ENCODE results near the gene RCC1. TPM values are rescaled to one million over a fixed set of nuclear protein-coding genes. Genes with fewer than 3 reads are reported as not detected.
"Not testable (repeated sequence)": the region's sequence is repeated elsewhere in the genome, so short reads cannot be mapped to it uniquely, and the experiment has no call there.

Gene RCC1
- total RNA-seq, 2 donors from 2014 or later, result 90.1 to 98.2 TPM

GRCh38 chr1:28507646-28508434 is 2.0 kb downstream of the RCC1 start:
- Mint-ChIP-seq H3K36me3 (peaks cover 56 to 74% of the 10 kb centered on the region in 2 donors), H3K9me3 (no peaks in the 10 kb centered on the region), H3K27ac (peak overlapping the region; percentile 99 to 100)
- DNase-seq (ENCODE audit: low spot score in 2 of 2) (no peak), ATAC-seq (no peak)

GRCh38 chr1:28508435-28508754 is 2.6 kb downstream of the RCC1 start:
- DNase-seq (ENCODE audit: low spot score in 2 of 2) (no peak), ATAC-seq (no peak)
- H3K9me3 Mint-ChIP-seq, result no peaks in the 10 kb centered on the region
- peaks cover 56 to 75% of the 10 kb centered on the region in 2 donors for H3K36me3 Mint-ChIP-seq
- peak overlapping the region; percentile 99 to 100 for H3K27ac Mint-ChIP-seq

GRCh38 chr1:28509705-28510272 is 3.9 kb downstream of the RCC1 start:
- no peaks in the 10 kb centered on the region for H3K9me3 Mint-ChIP-seq
- H3K27ac Mint-ChIP-seq, result peak overlapping the region; percentile 99 to 100
- H3K36me3 Mint-ChIP-seq, result peaks cover 56 to 75% of the 10 kb centered on the region in 2 donors
- DNase-seq (ENCODE audit: low spot score in 2 of 2) (peak in 1 of 2 donors; percentile 37), ATAC-seq (no peak)

GRCh38 chr1:28510273-28510969 is 4.6 kb downstream of the RCC1 start:
- no peaks in the 10 kb centered on the region for H3K9me3 Mint-ChIP-seq
- peak overlapping the region; percentile 99 to 100 for H3K27ac Mint-ChIP-seq
- peaks cover 54 to 69% of the 10 kb centered on the region in 2 donors for H3K36me3 Mint-ChIP-seq
- ATAC-seq (peak in 1 of 2 donors; percentile 1), DNase-seq (ENCODE audit: low spot score in 2 of 2) (peak in 1 of 2 donors; percentile 37)

GRCh38 chr1:28510970-28511440 is 5.2 kb downstream of the RCC1 start:
- peak overlapping the region; percentile 59 to 100 for H3K27ac Mint-ChIP-seq
- H3K9me3 Mint-ChIP-seq, result no peaks in the 10 kb centered on the region
- DNase-seq (ENCODE audit: low spot score in 2 of 2), result peak in 1 of 2 donors; percentile 36
- H3K36me3 Mint-ChIP-seq, result peaks cover 48 to 63% of the 10 kb centered on the region in 2 donors
- peak in 1 of 2 donors; percentile 1 for ATAC-seq

GRCh38 chr1:28512058-28512611 is 6.3 kb downstream of the RCC1 start:
- H3K36me3 Mint-ChIP-seq, result peaks cover 37 to 52% of the 10 kb centered on the region in 2 donors
- H3K27ac Mint-ChIP-seq, result peak overlapping the region; percentile 59 to 100
- H3K9me3 Mint-ChIP-seq, result no peaks in the 10 kb centered on the region
- ATAC-seq (no peak), DNase-seq (ENCODE audit: low spot score in 2 of 2) (no peak)

- not testable (repeated sequence) for DNase-seq (ENCODE audit: low spot score in 2 of 2); H3K9me3 Mint-ChIP-seq; ATAC-seq
- Mint-ChIP-seq H3K36me3 (peaks cover 18 to 29% of the 10 kb centered on the region in 2 donors), H3K27ac (peak overlapping the region; percentile 59 to 100)
Observed at GRCh38 chr1:28514445-28514933, 8.6 kb downstream of the RCC1 start.

- ATAC-seq (no peak), DNase-seq (ENCODE audit: low spot score in 2 of 2) (no peak)
- H3K27ac Mint-ChIP-seq, result peak overlapping the region in 1 of 2 donors; percentile 78
- H3K36me3 Mint-ChIP-seq, result peaks cover 5 to 16% of the 10 kb centered on the region in 2 donors
- no peaks in the 10 kb centered on the region for H3K9me3 Mint-ChIP-seq
Observed at GRCh38 chr1:28516518-28516956, 10.7 kb downstream of the RCC1 start.

GRCh38 chr1:28517649-28517999 is 11.8 kb downstream of the RCC1 start:
- ATAC-seq, result peak; percentile 8 to 11
- Mint-ChIP-seq H3K27ac (peak overlapping the region; percentile 44 to 78), H3K9me3 (no peaks in the 10 kb centered on the region), H3K36me3 (peaks cover 5 to 16% of the 10 kb centered on the region in 2 donors)
- no peak for DNase-seq (ENCODE audit: low spot score in 2 of 2)

GRCh38 chr1:28518000-28518744 is 12.3 kb downstream of the RCC1 start:
- peaks cover 5 to 14% of the 10 kb centered on the region in 2 donors for H3K36me3 Mint-ChIP-seq
- ATAC-seq (peak; percentile 66 to 67), DNase-seq (ENCODE audit: low spot score in 2 of 2) (peak; percentile 92 to 97)
- H3K9me3 Mint-ChIP-seq, result no peaks in the 10 kb centered on the region
- peak overlapping the region; percentile 78 to 95 for H3K27ac Mint-ChIP-seq

- DNase-seq (ENCODE audit: low spot score in 2 of 2) (peak; percentile 57 to 78), ATAC-seq (peak; percentile 54 to 78)
- no peaks in the 10 kb centered on the region for H3K9me3 Mint-ChIP-seq
- peaks cover 5 to 19% of the 10 kb centered on the region in 2 donors for H3K36me3 Mint-ChIP-seq
- H3K27ac Mint-ChIP-seq, result peak overlapping the region; percentile 78 to 95
Observed at GRCh38 chr1:28518745-28519341, 13.0 kb downstream of the RCC1 start.

GRCh38 chr1:28519946-28520725 is 14.3 kb downstream of the RCC1 start:
- ATAC-seq (no peak), DNase-seq (ENCODE audit: low spot score in 2 of 2) (no peak)
- Mint-ChIP-seq H3K36me3 (peaks cover 9 to 25% of the 10 kb centered on the region in 2 donors), H3K9me3 (no peaks in the 10 kb centered on the region), H3K27ac (peak overlapping the region in 1 of 2 donors; percentile 65)

GRCh38 chr1:28520796-28521195 is 15.0 kb downstream of the RCC1 start:
- Mint-ChIP-seq H3K36me3 (peaks cover 9 to 25% of the 10 kb centered on the region in 2 donors), H3K27ac (peak overlapping the region in 1 of 2 donors; percentile 65)
- H3K9me3 Mint-ChIP-seq; ATAC-seq; DNase-seq (ENCODE audit: low spot score in 2 of 2): not testable (repeated sequence)

- peak overlapping the region in 1 of 2 donors; percentile 34 for H3K27ac Mint-ChIP-seq
Observed at GRCh38 chr1:28521502-28522164, 15.8 kb downstream of the RCC1 start.

More at GRCh38 chr1:28521502-28522164, 15.8 kb downstream of the RCC1 start:
- ATAC-seq (no peak), DNase-seq (ENCODE audit: low spot score in 2 of 2) (no peak)
- Mint-ChIP-seq H3K9me3 (no peaks in the 10 kb centered on the region), H3K36me3 (peaks cover 9 to 25% of the 10 kb centered on the region in 2 donors)
